ENCODE data around the gene SCG3.

Gene SCG3

GRCh38 chr15:51766341-51766740 is 85.0 kb downstream of the SCG3 start:
- TF ChIP-seq, protein P1, sequence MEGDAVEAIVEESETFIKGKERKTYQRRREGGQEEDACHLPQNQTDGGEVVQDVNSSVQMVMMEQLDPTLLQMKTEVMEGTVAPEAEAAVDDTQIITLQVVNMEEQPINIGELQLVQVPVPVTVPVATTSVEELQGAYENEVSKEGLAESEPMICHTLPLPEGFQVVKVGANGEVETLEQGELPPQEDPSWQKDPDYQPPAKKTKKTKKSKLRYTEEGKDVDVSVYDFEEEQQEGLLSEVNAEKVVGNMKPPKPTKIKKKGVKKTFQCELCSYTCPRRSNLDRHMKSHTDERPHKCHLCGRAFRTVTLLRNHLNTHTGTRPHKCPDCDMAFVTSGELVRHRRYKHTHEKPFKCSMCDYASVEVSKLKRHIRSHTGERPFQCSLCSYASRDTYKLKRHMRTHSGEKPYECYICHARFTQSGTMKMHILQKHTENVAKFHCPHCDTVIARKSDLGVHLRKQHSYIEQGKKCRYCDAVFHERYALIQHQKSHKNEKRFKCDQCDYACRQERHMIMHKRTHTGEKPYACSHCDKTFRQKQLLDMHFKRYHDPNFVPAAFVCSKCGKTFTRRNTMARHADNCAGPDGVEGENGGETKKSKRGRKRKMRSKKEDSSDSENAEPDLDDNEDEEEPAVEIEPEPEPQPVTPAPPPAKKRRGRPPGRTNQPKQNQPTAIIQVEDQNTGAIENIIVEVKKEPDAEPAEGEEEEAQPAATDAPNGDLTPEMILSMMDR (IDR thresholded peaks at IDR 0.05; ENCODE audit: control insufficient read depth, extremely low read depth, insufficient read depth), result no peak
- no peak for DNase-seq (ENCODE audit: low read depth)

DNA sequence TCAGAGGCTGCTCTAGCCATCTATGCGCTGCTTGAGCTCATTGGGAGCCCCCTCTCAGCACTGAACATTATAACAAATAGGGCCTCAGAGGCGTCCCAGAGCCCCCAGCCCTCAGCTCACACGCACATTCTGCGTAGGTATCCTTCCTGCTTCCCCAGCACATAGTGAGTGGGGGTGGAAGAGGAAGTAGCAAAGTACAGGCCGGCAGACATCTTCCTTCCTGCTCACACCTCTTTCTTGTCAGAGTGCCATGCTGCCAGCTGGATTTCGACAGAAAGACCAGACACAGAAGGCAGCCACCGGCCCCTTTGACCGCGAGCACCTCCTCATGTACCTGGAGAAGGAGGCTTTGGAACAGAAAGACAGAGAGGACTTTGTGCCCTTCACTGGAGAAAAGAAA is 86.7 kb downstream of the SCG3 start:
- TF ChIP-seq, protein P1 (IDR thresholded peaks at IDR 0.05; ENCODE audit: control insufficient read depth, extremely low read depth, insufficient read depth), result no peak
- no peak for DNase-seq (ENCODE audit: low read depth)
- no peak overlapping the region for H3K4me3 ChIP-seq (ENCODE audit: low read depth, low read length)

More at GRCh38 chr15:51766341-51766740, 85.0 kb downstream of the SCG3 start:
- H3K4me3 ChIP-seq (ENCODE audit: low read depth, low read length), result no peak overlapping the region
